ENCODE results near the gene KLHL30. TPM values are rescaled to one million over a fixed set of nuclear protein-coding genes. Genes with fewer than 3 reads are reported as not detected.

The KLHL30 gene
- total RNA-seq, 1 experiment from 2014 or later, result 0.61 TPM

GRCh38 chr2:238180554-238180953 lies 42.1 kb downstream of the KLHL30 start:
- Histone ChIP-seq H3K79me2 (ENCODE audit: insufficient read depth, low read length) (no peaks in the 10 kb centered on the region), H3K27ac (ENCODE audit: low read depth, low read length) (no peak overlapping the region), H3K9ac (ENCODE audit: low read length) (no peak overlapping the region), H3K9me3 (ENCODE audit: control insufficient read depth in 1 of 2, insufficient read depth in 1 of 2, low read depth in 1 of 2, low read length in 2 of 2) (no peaks in the 10 kb centered on the region), H3K4me2 (ENCODE audit: low read length) (no peak overlapping the region), H4K20me1 (ENCODE audit: insufficient read depth) (no peaks in the 10 kb centered on the region; the same call in 1 of the 2 replicates), H3K27me3 (ENCODE audit: insufficient read depth, low read length) (no peaks in the 10 kb centered on the region), H3K36me3 (ENCODE audit: control insufficient read depth in 1 of 2, insufficient read depth in 2 of 2, low read length in 2 of 2) (peaks cover 54 to 73% of the 10 kb centered on the region in 2 experiments), H3K4me3 (replicated peaks in 1 of 2; ENCODE audit: low read depth in 1 of 2, low read length in 2 of 2) (no peak overlapping the region), H3K9me2 (ENCODE audit: insufficient read depth) (no peaks in the 10 kb centered on the region), H2AFZ (ENCODE audit: low read depth, low read length, poor library complexity, severe bottlenecking) (no peak overlapping the region), H3K4me1 (ENCODE audit: control insufficient read depth in 1 of 2, insufficient read depth in 2 of 2, low read length in 2 of 2) (no peaks in the 10 kb centered on the region)
- TF ChIP-seq EGR1 (IDR thresholded peaks at IDR 0.05; ENCODE audit: low read depth), result no peak
- ATAC-seq (no peak), DNase-seq (ENCODE audit: low read depth, low spot score) (no peak)
- no TSS peak for BruUV-seq (replicated peaks)
- ChIA-PET CTCF (no interaction called here), RAD21 (ENCODE audit: low non-redundant PET in 1 of 2, low total read pairs in 2 of 2, uncharacterized antibody in 2 of 2, unreplicated experiment in 2 of 2) (no interaction called here), POLR2A (no interaction called here)
- intact Hi-C loops (cut with micrococcal nuclease), result no loop called here

GRCh38 chr2:238182362-238182761 lies 43.9 kb downstream of the KLHL30 start:
- Histone ChIP-seq H2AFZ (ENCODE audit: low read depth, low read length, poor library complexity, severe bottlenecking) (no peak overlapping the region), H3K79me2 (ENCODE audit: insufficient read depth, low read length) (peaks cover 5% of the 10 kb centered on the region; the same call in 1 of the 2 replicates), H3K36me3 (ENCODE audit: control insufficient read depth in 1 of 2, insufficient read depth in 2 of 2, low read length in 2 of 2) (peaks cover 65 to 87% of the 10 kb centered on the region in 2 experiments), H4K20me1 (ENCODE audit: insufficient read depth) (no peaks in the 10 kb centered on the region; the same call in 1 of the 2 replicates), H3K27me3 (ENCODE audit: insufficient read depth, low read length) (no peaks in the 10 kb centered on the region), H3K4me1 (ENCODE audit: control insufficient read depth in 1 of 2, insufficient read depth in 2 of 2, low read length in 2 of 2) (no peaks in the 10 kb centered on the region), H3K4me2 (ENCODE audit: low read length) (no peak overlapping the region), H3K9ac (ENCODE audit: low read length) (no peak overlapping the region), H3K4me3 (replicated peaks in 1 of 2; ENCODE audit: low read depth in 1 of 2, low read length in 2 of 2) (no peak overlapping the region), H3K9me2 (ENCODE audit: insufficient read depth) (no peaks in the 10 kb centered on the region), H3K9me3 (ENCODE audit: control insufficient read depth in 1 of 2, insufficient read depth in 1 of 2, low read depth in 1 of 2, low read length in 2 of 2) (no peaks in the 10 kb centered on the region), H3K27ac (ENCODE audit: low read depth, low read length) (no peak overlapping the region)
- no TSS peak for BruUV-seq (replicated peaks)
- DNase-seq (ENCODE audit: low read depth, low spot score), result no peak
- TF ChIP-seq TCF7L2 (IDR thresholded peaks at IDR 0.05; ENCODE audit: borderline replicate concordance, extremely low read depth, insufficient read depth, insufficient read length), result no peak
- no peak for TF ChIP-seq CTCF (IDR thresholded peaks at IDR 0.05 in 2 of 3, conservative IDR thresholded peaks at IDR 0.05 in 1 of 3; ENCODE audit: borderline replicate concordance in 1 of 3, insufficient read depth in 1 of 3, low read depth in 2 of 3, low read length in 2 of 3)
- no peak for TF ChIP-seq ATF3 (IDR thresholded peaks at IDR 0.05)
- no peak for TF ChIP-seq YY1 (IDR thresholded peaks at IDR 0.05; ENCODE audit: extremely low read depth, insufficient replicate concordance, low read depth, low read length)
- no peak for TF ChIP-seq EZH2 (IDR thresholded peaks at IDR 0.05)
- TF ChIP-seq ZNF274 (IDR thresholded peaks at IDR 0.05; ENCODE audit: low read depth, low read length), result no peak
- POLR2A ChIA-PET, result no interaction called here
- no peak for ATAC-seq
- CTCF ChIA-PET, result no interaction called here
- intact Hi-C loops (cut with micrococcal nuclease), result no loop called here
- RAD21 ChIA-PET (ENCODE audit: low non-redundant PET in 1 of 2, low total read pairs in 2 of 2, uncharacterized antibody in 2 of 2, unreplicated experiment in 2 of 2), result no interaction called here
